NCI-H345 (cell line): ENCODE data around the gene KMT2D.

Source experiments
- DNase-seq: peaks from one replicate; lab custom pipeline; 2025; lab: John Stamatoyannopoulos, UW

Gene KMT2D

DNA sequence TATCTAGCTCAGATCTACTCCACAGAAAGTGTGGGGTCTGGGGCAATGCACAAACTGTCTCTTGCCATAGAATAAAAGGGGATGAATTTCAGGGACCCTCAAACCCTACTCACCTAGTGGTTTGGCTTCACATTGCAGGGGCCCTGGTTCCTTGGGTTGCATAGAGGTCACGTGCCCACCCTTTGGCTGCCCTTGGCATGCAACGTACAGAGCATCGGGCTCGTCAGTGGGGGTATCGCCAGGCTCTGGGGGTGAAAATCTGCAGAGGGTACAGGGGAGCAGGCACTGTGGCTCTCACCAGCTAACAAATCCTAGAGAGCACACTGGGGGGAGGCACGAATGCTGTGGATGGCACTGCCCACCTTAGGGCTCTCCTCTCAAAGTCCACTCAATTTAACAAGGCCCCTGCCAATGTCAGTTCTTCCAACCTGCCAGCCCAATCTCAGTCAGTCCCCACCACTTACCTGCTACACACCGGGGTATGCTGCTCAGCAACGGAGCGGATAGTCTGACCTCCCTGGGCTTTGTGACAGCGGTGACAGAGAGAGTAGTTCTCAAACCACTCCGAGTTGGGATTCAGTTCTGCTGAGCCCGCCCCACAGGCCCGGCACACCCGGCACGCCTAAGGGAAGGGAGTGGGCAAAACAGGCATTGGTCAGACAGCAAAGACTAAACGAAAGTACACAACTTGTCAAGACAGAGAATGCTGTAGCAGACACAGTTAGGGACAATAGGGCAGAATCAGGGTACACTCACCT is 8.0 kb downstream of the KMT2D start:
- DNase-seq: no peak

DNA sequence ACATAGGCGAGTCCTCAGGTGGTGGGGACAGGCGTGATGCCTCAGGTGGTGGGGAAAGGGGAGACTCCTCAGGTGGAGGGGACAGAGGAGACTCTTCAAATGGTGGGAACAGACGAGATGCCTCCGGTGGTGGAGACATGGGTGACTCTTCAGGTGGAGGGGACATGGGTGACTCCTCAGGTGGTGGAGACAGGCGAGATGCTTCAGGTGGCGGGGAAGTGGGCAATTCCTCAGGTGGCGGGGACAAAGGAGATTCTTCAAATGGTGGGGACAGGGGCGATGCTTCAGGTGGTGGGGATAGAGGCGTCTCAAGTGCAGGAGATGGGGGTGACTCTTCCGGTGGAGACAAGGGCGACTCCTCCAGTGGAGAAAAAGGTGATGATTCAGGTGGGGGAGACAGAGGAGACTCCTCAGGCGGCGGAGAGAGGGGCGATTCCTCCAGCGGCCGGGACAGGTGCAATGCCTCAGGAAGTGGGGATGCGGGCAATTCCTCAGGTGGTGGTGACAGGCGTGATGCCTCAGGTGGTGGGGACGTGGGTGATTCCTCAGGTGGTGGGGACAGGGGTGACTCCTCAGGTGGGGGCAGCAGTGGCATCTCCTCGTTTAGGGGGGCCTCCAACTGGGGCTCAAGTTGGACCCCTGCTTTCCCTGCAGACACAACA is 8.7 kb downstream of the KMT2D start:
- DNase-seq: no peak

DNA sequence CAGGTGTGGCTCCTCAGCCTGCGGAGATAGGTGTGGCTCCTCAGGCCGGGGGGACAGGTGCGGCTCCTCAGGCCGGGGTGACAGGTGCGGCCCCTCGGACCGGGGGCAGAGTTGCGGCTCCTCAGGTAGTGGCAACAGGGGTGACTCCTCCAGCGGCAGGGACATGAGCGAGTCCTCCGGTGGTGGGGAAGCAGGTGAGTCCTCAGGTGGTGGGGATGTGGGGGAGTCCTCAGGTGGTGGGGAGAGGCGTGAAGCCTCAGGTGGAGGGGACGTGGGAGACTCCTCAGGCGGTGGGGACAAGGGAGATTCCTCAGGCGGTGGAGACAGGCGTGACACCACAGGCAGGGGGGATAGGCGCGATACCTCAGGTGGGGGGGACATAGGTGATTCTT is 9.2 kb downstream of the KMT2D start:
- DNase-seq: no peak

DNA sequence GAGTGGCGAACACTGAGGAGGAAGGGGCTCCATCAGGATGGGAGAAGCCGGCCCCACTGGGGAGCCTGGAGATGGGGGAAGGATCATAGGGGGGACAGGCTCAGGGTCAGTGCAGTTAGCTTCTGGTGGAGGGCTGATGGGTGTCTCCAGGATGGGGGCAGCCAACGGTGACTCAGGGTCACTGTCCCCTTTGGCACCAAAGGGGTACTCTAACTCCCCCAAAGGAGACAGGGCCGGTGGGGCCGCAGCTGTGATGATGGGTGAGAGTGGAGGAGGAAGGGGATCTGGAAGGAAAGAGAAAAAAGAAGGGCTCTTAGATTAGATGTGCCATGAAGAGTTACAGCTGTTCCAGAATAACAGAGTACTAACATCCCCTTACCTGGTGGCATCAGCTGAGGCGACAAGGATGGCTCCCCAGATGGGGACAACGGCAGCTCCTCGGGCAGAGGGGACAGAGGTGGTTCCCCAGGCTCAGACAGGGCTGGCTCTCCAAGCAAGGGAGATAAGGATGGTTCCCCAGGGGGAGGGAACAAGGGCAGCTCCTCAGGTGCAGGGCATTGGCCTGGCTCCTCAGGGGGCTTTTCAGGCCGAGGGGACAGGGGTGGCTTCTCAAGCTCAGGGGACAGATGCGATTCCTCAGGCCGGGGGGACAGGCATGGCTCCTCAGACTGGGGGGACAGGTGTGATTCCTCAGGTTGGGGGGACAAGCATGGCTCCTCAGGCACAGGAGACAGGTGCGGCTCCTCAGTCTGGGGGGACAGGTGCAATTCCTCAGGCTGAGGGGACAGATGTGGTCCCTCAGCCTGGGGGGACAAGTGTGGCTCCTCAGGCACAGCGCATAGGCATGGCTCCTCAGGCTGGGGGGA is 9.9 kb downstream of the KMT2D start:
- no peak for DNase-seq

DNA sequence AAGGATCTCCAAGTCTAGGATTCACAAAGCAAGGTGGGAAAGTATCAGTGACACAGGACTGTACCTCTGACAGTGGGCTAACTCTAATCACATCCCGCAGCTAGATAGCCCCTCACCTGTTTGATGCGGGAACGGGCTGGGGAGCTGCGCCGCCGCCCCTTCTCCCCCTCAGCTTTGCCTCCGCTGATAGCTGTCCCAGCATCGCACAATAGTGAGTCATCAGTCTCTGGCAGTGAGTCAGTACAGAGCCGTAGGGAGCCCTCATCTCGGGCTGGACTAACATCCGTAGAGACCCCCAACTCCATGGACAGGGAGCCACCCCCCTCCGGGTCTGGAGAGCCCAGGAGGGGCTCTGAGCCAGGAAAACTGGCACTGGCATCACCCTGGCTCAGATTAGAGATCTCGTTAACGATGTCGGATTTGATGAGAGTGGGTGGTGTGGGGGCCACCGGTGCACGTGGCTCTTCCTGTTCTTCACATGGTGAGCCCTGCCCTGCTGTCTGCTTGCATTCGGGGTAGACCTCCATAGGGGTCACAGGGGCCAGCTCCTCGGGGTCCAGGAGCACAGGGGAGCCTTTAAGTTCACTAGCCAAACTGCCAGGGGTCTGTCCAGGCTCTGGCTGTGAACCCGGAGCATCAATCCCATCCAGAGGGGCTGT is 10.9 kb downstream of the KMT2D start:
- no peak for DNase-seq

DNA sequence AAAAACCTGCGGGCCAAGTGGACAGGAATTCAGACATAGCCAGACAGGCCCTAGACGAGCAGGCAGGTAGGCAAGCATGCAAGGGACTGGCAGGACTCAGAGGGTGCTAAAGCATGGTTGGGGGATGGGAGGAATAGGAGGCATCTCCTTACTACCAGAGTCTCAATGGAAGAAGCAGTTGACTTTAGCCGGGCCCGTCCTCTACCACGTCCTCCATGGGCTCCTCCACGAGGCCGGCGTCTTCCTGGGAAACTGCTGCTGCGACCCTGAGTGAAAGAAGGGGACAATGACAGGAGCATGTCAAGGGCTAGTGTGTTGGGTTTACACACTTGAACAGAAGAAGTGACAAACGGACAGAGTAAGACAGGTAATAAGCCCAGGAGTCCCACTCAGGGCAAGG is 11.6 kb downstream of the KMT2D start:
- DNase-seq: no peak

DNA sequence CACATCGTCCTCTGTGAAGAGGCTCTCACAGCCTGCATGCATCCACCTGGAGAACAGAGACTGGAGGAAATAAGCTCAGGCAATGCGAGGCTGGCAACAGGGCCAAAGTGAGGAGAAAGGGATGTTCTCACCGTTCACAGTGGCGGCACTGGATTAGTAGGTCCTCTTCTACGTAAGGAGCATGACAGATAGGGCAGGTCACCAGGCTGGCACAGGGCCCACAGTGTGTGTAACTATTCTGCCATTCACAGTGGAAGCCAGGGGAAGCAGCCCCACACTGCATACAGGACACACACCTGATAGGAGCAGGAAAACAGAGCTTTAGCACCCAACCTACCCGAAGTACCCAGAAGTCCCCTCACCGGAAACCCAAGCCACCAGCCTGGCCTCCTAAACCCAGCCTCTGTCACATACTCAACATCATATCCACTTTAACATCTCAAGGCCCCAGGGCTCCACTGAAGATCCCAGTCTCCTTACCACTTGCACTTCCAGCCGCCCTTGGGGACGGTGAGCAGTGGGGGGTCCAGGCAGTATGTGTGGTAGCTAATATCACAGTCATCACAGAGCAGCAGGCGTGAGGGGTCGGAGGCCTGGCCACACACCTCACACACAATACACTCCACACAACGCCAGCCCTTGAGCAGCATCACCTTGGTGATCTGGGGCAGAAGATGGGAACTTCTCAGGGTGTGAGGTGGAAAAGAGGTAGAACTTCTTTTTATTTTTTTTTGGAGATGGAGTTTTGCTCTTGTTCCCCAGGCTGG is 14.3 kb downstream of the KMT2D start:
- no peak for DNase-seq

DNA sequence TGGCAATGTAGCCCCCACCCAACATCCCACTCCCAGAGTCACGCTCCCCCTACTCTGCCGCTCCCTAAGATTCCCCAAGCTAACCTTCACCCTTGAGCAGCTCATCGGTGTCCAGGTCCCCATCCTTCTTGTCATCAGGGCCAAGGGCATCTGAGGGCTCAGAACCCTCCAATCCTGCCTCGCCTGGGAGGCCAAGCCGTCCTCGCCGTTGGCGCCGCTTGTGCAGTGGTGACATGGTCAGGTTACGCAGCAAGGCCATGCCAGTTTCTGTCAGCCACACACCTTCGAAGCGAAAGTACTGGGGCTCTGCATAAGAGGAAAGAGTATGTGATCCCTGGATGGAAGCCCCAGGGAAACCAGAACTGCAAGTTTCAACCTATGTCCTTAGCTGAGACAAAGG is 15.9 kb downstream of the KMT2D start:
- DNase-seq: no peak

DNA sequence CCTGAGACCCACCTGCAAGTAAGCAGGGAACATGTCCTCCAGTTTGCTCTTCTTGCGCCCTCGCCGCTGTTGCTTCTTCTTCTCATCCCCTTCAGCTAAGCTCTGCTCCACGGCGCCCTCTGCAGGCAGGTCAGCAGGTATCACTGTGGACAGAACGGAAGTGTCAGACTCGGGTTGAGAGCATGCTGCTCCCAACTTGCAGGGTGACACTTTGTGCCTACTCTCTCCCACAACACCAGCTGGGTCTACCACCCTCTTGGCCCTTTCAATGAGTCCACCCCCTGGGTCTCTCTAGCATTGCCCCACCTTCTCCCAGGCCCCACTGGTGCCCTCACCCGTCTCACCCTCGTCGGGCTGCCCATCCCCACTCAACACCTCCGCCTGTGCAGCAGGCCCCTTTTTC is 16.7 kb downstream of the KMT2D start:
- no peak for DNase-seq

DNA sequence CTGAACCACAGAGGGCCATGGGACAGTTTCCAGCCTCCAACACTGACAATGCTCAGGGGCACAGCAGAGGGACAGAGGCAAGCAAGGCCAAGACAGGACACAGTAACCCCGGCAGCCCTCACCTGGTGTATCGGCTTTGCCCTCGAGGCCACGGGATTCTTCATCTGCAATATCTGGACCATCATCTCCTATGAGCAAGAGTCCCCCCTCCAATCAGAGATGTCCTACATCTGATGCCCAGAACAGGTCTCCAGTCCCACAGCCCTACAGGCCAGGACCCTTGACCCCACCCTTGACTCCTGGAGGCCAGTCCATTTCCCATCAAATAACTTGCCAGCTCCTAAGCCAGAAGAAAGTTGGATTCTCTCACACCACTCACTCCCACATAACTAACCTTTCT is 17.4 kb downstream of the KMT2D start:
- DNase-seq: no peak

DNA sequence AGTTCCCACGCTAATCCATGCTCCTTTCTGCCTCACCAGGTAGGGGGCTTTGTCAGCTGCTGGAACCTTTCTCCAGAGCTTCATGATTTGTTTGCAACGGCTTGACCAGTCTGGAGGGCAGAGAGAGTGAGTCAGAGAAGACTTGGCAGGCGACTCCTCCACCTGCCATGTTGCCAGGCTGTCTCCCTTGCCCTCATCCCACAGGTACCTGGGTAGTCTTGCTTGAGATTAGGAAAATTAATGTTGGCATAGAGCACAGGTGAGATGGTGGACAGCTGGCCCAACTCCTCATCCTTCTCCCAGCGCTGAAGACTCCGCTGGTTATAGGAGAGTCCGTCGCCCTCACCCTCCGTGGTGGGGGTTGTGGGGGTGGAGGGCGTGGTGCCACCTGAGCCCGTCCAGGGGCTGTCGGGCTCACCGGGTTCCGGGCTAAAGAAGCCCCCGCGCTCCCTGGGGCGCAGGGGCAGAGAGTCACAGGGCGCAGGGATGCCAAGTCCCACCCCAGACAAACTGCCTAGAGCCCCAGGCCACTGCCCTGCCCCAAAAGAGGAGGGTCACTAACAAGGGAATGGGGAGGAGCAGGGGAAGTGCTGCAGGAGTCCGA is 18.6 kb downstream of the KMT2D start:
- no peak for DNase-seq

DNA sequence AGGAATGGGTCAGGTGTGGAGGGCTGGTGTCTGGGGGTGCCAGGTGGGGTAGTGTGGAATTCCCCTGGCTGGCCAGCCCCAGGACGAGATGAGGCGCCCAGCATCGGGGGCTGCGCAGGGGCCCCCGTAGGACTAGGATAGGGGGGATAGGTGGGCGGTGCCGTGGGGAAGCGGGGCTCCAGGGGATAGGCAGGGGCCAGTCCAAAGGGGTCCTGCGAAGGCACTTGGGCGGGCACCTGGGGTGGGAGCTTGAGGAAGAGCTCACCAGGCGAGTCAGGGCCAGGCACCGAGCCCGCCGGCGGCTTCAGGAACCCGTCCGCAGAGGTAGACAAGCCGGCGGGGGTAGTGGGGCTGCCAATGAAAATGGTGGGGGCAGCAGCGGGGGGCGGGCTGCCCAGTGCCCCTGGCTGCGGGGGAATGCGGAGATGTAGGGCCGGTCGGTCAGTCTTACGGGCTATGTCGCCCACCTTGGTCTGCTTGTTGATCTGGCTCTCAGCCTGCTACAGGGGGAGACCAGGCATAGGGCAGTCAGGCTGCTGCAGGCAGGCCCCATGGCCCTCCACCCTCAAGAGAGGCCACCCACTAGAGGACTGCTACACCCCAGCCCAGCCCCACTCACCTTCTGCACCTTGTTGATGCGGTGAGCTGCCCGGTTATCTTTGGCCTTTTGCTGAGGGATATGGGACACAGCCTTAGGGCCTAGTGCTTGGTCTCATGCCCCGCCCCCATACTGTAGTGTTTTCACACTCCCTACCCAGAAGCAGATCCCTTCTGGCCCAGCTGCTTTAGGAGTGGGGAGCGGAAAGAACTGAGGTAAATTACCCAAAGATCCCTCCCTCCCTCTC is 19.3 kb downstream of the KMT2D start:
- no peak for DNase-seq

DNA sequence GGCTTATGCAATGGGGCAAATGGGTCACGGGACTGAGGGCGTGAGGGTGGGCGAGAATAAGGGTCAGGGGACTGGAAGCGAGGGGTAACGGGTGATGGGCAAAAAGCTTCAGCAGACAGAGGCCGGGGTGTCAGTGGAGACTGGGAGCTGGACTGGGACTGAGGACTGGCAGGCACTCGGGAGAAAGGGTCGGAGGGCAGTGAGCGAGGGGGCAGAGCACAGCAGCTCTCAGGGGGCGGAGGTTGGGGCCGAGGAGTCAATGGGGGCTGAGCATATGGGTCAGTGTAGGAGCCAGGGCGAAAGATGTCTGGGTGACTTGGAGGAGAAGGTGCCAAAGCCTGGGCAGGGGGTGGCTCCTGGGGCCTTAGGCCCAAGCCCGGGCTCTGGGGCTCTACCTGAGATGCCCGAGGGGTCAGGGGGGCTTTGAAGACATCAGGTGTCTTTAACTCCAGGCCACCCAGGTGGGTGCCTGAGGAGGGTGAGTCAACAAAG is 20.2 kb downstream of the KMT2D start:
- DNase-seq: no peak

DNA sequence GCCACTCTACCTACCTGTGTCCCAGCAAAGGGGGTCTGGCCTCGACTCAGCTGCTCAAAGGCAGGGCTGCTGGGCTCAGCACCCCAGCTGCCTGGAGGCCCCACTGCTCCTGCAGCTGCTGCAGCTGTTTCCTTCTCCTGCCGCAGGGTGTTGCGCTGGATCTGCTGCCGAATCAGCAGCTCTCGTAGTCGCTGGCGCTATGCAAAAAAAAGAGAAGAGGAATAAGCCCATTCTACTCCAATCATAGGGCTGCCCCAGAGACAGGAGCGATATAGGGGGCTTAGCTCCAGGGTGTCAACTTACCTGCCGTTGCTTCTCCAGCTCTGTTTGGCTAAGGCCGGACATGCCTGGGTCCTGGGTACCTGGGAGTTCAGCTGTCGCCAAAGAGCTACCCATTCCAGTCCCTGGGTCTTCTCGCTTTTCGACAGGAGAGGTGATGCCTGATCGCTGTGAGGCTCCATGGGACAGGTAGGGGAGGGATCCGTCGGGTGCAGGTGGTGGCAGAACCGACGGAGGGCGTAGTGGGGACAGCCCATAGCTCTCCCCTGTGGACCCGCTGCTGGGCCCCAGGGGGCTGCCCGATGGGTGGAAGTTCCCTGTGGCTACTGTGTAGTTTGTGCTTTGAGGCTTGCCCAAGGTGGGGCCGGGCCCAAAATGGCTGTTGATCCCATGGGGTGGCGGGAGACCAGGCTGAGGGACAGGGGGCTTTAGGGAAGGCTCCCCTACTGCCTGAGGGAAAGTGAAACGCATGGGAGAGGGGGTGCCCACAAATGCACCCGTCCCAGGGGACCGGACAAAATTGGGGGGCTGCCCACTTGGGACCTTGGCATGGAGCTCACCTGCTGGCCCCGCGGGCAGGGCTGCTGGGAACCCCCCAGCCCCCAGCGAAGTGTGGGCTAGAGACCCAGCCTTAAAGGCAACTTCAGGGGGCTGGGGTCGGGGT is 20.9 kb downstream of the KMT2D start:
- no peak for DNase-seq

DNA sequence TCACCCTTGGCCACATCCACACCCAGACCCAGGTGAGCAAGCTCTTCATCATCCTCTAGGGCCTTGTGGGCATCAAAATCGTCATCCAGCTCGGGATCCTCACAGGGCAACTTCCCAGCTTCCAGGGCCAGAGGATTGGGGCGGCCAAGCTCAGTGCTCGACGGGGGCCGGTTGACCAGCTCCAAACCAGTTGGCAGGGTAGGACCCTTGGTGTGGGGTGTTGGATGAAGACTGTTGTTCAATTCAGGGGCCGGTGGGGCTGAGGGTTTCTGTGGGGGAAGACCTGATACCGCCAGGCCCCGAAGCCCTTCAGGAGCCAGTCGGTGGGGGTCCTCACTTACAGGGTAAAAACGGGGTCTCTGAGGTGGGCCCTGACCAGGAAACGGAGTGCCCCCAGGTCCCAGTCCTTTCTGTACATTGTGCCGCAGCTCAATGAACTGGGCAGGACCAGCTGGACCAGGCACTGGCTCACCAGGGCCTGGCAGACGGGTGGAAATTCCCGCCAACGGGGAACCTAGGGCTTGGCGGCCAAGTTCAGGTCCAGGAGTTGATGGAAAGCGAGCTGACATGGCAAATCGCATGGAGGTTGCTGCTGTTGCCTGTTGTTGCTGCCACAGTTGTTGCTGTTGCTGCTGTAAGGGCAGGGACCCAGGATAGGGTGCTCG is 22.2 kb downstream of the KMT2D start:
- DNase-seq: no peak

DNA sequence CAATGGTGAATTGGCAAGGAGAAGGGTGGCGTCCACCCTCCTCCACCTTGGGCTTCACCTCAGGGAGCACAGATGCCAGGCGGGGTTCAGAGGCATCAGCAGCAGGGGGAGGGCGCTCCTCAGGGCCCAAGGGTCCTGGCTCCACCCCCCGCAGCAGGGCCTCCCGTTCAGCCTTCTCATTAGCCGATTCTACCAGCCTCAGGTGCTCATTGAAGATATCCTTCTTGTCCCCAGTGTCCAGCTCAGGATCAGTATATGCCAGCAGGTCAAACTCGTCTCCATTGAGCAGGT is 22.7 kb downstream of the KMT2D start:
- no peak for DNase-seq

DNA sequence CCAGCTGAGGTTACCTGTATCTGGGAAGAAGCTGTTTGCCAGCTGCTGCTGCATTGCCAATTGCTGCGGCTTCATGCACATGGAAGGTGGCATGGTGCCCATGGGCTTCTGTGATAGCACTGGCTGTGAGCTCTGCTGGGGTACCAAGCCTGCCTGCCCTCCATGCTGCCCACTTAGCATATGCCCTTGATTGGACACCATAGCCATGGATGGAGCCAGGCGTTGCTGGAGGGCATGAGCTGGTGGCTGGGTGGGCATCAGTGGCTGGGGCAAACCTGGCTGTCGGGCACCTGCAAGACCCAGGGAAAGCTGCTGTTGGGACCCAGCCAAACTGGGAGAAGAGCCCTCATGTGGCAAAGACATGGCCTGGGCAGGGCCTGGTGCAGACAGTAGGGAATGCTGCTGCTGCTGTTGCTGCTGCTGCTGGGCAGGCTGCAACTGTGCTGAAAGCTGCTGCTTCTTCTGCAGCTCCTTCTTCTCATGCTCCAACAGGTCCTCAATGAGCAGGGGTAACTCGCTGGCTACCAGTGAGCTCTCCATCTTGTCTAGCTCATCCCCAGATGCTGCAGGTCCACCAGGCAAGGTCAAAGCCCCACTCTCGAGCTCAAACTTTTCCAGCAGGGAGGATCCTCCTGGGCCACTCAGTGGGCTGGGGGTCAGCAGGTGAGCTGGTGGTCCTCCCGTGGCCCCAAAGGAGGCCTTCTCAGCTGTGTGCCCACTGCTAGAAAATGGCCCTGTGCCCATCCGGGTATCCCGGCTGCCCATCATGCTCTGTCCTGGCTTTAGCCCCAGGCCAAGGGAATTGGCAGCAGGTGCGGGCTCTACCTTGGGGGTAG is 23.3 kb downstream of the KMT2D start:
- no peak for DNase-seq

DNA sequence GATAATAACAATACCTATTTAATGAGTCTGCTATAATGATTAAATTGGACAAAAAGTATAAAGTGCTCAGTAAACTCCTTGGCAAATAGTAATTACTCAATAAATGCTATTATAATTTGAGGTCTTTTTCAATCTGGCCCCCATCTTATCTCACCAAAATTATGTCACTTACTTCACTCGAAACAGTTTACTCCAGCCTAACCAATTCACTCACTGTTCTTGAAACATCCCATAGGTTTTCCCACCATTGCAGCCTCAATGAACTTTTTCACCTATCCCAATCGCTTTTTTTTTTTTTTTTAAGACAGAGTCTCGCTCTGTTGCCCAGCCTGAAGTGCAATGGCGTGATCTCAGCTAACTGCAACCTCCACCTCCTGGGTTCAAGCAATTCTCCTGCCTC is 24.6 kb downstream of the KMT2D start:
- DNase-seq: no peak
